ENCODE results near the gene DAB2IP. TPM values are rescaled to one million over a fixed set of nuclear protein-coding genes. Genes with fewer than 3 reads are reported as not detected.

Gene DAB2IP
- total RNA-seq, 1 experiment from 2014 or later: 31.0 TPM

DNA sequence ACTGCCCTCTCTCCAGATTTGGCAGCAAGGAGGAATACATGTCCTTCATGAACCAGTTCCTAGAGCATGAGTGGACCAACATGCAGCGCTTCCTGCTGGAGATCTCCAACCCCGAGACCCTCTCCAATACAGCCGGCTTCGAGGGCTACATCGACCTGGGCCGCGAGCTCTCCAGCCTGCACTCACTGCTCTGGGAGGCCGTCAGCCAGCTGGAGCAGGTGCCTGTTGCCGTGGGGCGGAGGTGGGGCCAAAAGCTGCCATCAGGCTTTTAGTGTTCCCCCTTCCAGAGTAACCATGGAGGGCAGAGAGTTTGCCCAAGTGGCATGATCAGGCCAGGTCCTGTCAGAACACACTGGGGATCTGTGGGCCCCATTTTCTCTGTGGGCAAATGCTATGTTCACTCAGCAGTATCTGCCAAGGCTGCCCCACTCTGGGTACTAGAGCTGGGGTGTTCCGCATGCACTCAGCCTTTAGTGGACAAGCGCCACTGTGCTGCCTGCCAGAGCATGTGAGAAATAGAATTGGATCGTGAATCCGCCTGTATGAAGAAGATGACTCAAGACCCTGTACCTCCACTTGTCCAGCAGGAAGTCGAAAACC lies 117.1 kb downstream of the DAB2IP start:
- Histone ChIP-seq H2AFZ (ENCODE audit: low read depth, low read length, poor library complexity, severe bottlenecking) (no peak overlapping the region), H3K9me3 (ENCODE audit: control insufficient read depth in 1 of 2, insufficient read depth in 1 of 2, low read depth in 1 of 2, low read length in 2 of 2) (no peaks in the 10 kb centered on the region), H3K79me2 (ENCODE audit: insufficient read depth, low read length) (no peaks in the 10 kb centered on the region), H3K9me2 (ENCODE audit: insufficient read depth) (no peaks in the 10 kb centered on the region), H3K4me2 (ENCODE audit: low read length) (no peak overlapping the region), H3K9ac (ENCODE audit: low read length) (no peak overlapping the region), H3K4me1 (ENCODE audit: control insufficient read depth in 1 of 2, insufficient read depth in 2 of 2, low read length in 2 of 2) (peaks cover 15 to 21% of the 10 kb centered on the region in 2 experiments), H3K36me3 (ENCODE audit: control insufficient read depth in 1 of 2, insufficient read depth in 2 of 2, low read length in 2 of 2) (peaks cover 0 to 29% of the 10 kb centered on the region in 2 experiments; a peak in 2 of 4 replicates), H3K27ac (ENCODE audit: low read depth, low read length) (no peak overlapping the region), H4K20me1 (ENCODE audit: insufficient read depth) (no peaks in the 10 kb centered on the region), H3K4me3 (replicated peaks in 1 of 2; ENCODE audit: low read depth in 1 of 2, low read length in 2 of 2) (no peak overlapping the region), H3K27me3 (ENCODE audit: insufficient read depth, low read length) (no peaks in the 10 kb centered on the region)
- intact Hi-C loops (cut with micrococcal nuclease): no loop called here
- ATAC-seq (no peak), DNase-seq (ENCODE audit: low read depth, low spot score) (no peak)
- CTCF ChIA-PET: no interaction called here
- RAD21 ChIA-PET (ENCODE audit: low non-redundant PET in 1 of 2, low total read pairs in 2 of 2, uncharacterized antibody in 2 of 2, unreplicated experiment in 2 of 2): no interaction called here
- POLR2A ChIA-PET: no interaction called here
- TF ChIP-seq EGR1 (IDR thresholded peaks at IDR 0.05; ENCODE audit: low read depth): no peak
- no TSS peak for BruUV-seq (replicated peaks)

DNA sequence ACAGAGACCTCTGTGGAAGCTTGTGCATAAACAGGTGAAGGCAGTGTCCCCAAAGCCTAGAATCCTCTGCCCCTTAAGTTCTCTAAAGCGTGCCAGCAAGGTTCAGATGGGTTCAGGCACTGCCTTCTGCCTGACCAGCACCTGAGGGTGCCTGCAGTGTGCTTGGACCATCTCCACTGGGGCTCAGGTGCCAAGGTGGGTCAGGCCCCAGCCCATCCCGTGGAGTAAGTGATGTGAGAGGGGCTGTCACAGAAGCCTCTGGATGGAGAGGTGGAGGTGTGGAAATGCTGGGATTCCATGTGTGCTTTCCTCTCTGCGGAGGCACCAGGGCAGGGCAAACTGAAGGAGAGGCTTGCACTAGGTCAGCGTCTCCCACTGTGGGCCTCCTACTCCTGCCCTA lies 118.5 kb downstream of the DAB2IP start:
- Histone ChIP-seq H3K9ac (ENCODE audit: low read length) (no peak overlapping the region), H3K4me3 (replicated peaks in 1 of 2; ENCODE audit: low read depth in 1 of 2, low read length in 2 of 2) (no peak overlapping the region), H3K27ac (ENCODE audit: low read depth, low read length) (no peak overlapping the region), H3K79me2 (ENCODE audit: insufficient read depth, low read length) (no peaks in the 10 kb centered on the region), H3K9me2 (ENCODE audit: insufficient read depth) (no peaks in the 10 kb centered on the region), H3K9me3 (ENCODE audit: control insufficient read depth in 1 of 2, insufficient read depth in 1 of 2, low read depth in 1 of 2, low read length in 2 of 2) (no peaks in the 10 kb centered on the region), H3K4me1 (ENCODE audit: control insufficient read depth in 1 of 2, insufficient read depth in 2 of 2, low read length in 2 of 2) (peaks cover 7% of the 10 kb centered on the region in 2 experiments), H3K27me3 (ENCODE audit: insufficient read depth, low read length) (no peaks in the 10 kb centered on the region), H2AFZ (ENCODE audit: low read depth, low read length, poor library complexity, severe bottlenecking) (no peak overlapping the region), H3K36me3 (ENCODE audit: control insufficient read depth in 1 of 2, insufficient read depth in 2 of 2, low read length in 2 of 2) (peaks cover 0 to 29% of the 10 kb centered on the region in 2 experiments; a peak in 2 of 4 replicates), H3K4me2 (ENCODE audit: low read length) (no peak overlapping the region), H4K20me1 (ENCODE audit: insufficient read depth) (no peaks in the 10 kb centered on the region)
- TF ChIP-seq, protein P1, sequence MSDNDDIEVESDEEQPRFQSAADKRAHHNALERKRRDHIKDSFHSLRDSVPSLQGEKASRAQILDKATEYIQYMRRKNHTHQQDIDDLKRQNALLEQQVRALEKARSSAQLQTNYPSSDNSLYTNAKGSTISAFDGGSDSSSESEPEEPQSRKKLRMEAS (IDR thresholded peaks at IDR 0.05): no peak
- TF ChIP-seq SRF (IDR thresholded peaks at IDR 0.05; ENCODE audit: low read depth) (no peak), CBX3 (IDR thresholded peaks at IDR 0.05; ENCODE audit: low read depth) (no peak), YY1 (IDR thresholded peaks at IDR 0.05; ENCODE audit: extremely low read depth, insufficient replicate concordance, low read depth, low read length) (no peak), POLR2AphosphoS5 (IDR thresholded peaks at IDR 0.05; ENCODE audit: low read depth, low read length) (no peak), CEBPB (IDR thresholded peaks at IDR 0.05; ENCODE audit: low read depth) (no peak), ZNF274 (IDR thresholded peaks at IDR 0.05; ENCODE audit: low read depth, low read length) (no peak), EGR1 (IDR thresholded peaks at IDR 0.05; ENCODE audit: low read depth) (no peak), SP1 (IDR thresholded peaks at IDR 0.05; ENCODE audit: low read depth) (no peak), TCF7L2 (IDR thresholded peaks at IDR 0.05; ENCODE audit: borderline replicate concordance, extremely low read depth, insufficient read depth, insufficient read length) (no peak), ZFX (IDR thresholded peaks at IDR 0.05) (no peak), SIN3A (IDR thresholded peaks at IDR 0.05; ENCODE audit: low read depth) (no peak)
- TF ChIP-seq, protein P2, sequence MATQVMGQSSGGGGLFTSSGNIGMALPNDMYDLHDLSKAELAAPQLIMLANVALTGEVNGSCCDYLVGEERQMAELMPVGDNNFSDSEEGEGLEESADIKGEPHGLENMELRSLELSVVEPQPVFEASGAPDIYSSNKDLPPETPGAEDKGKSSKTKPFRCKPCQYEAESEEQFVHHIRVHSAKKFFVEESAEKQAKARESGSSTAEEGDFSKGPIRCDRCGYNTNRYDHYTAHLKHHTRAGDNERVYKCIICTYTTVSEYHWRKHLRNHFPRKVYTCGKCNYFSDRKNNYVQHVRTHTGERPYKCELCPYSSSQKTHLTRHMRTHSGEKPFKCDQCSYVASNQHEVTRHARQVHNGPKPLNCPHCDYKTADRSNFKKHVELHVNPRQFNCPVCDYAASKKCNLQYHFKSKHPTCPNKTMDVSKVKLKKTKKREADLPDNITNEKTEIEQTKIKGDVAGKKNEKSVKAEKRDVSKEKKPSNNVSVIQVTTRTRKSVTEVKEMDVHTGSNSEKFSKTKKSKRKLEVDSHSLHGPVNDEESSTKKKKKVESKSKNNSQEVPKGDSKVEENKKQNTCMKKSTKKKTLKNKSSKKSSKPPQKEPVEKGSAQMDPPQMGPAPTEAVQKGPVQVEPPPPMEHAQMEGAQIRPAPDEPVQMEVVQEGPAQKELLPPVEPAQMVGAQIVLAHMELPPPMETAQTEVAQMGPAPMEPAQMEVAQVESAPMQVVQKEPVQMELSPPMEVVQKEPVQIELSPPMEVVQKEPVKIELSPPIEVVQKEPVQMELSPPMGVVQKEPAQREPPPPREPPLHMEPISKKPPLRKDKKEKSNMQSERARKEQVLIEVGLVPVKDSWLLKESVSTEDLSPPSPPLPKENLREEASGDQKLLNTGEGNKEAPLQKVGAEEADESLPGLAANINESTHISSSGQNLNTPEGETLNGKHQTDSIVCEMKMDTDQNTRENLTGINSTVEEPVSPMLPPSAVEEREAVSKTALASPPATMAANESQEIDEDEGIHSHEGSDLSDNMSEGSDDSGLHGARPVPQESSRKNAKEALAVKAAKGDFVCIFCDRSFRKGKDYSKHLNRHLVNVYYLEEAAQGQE (IDR thresholded peaks at IDR 0.05; ENCODE audit: low read depth): no peak
- TF ChIP-seq, protein P3, sequence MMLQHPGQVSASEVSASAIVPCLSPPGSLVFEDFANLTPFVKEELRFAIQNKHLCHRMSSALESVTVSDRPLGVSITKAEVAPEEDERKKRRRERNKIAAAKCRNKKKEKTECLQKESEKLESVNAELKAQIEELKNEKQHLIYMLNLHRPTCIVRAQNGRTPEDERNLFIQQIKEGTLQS (IDR thresholded peaks at IDR 0.05): no peak
- BruUV-seq (replicated peaks): no TSS peak
- intact Hi-C loops (cut with micrococcal nuclease): no loop called here
- RAD21 ChIA-PET (ENCODE audit: low non-redundant PET in 1 of 2, low total read pairs in 2 of 2, uncharacterized antibody in 2 of 2, unreplicated experiment in 2 of 2): no interaction called here
- no peak for DNase-seq (ENCODE audit: low read depth, low spot score)
- ATAC-seq: no peak
- CTCF ChIA-PET: no interaction called here
- POLR2A ChIA-PET: no interaction called here

Data from HCT116 (cell line).